ENCODE data around the gene DRD3.

DRD3 gene

DNA sequence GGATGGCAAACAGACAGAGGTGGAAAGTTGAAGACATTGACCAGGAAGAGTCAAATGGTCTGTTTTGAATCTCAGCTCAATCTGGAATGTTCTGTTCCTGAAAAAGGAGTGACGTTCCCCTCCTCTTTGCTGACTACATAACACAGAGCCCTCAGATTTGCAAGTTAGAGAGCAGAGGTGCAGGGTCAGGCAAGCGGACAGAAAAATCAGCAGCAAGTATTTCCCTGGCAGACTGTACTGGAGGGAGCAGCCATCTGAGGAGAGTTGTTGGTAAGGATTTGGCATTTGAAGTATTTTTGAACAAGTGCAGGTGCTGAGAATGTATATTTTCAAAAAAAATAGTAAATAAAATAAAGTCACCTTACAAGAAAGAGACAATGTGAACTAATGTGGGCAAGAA is 40.9 kb upstream of the DRD3 start:
- DNase-seq (ENCODE audit: extremely low spot score), result no peak
- POLR2A ChIA-PET, result no interaction called here
- TF ChIP-seq ARNT (IDR thresholded peaks at IDR 0.05) (no peak), ZNF384 (IDR thresholded peaks at IDR 0.05) (no peak), NFRKB (IDR thresholded peaks at IDR 0.05) (no peak), FOXK2 (IDR thresholded peaks at IDR 0.05) (no peak), CTBP1 (IDR thresholded peaks at IDR 0.05; ENCODE audit: borderline replicate concordance) (no peak), LEF1 (IDR thresholded peaks at IDR 0.05; ENCODE audit: borderline replicate concordance) (no peak), ELF4 (IDR thresholded peaks at IDR 0.05) (no peak), SUZ12 (IDR thresholded peaks at IDR 0.05) (no peak), TARDBP (IDR thresholded peaks at IDR 0.05) (no peak), FOXM1 (IDR thresholded peaks at IDR 0.05; ENCODE audit: borderline replicate concordance) (no peak)
- CTCF ChIA-PET, result no interaction called here

DNA sequence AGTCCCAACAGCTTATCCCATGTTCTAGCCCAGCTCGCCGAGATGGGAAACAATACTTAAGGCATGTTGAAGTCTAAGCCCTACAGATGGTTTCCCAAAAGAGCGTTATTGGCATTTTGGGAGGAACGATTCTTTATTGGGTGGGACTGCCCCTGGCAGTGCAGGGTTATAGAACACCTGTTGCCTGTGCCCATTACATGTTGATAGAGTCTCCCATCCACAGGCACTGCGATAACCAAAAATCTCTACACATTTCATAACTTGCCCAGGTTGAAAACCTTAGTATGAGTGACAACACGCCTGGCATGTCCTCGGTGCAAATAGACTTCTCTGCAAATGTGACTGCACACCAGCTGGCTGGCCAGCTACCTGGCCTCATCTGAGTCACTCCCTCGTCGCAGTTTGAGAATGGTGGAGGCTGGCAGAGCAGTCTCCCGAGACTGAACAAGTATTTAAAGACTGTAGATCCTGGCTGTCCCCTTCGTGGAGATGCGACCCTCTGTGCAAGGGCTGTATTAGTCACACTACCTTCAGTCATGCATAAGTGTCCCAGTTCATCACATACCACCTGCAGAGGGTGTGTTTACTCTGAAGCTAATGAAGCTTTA is 39.8 kb upstream of the DRD3 start:
- TF ChIP-seq L3MBTL2 (conservative IDR thresholded peaks at IDR 0.05), result no peak
- no peak for TF ChIP-seq ELF4 (IDR thresholded peaks at IDR 0.05)
- no peak for TF ChIP-seq ZNF384 (IDR thresholded peaks at IDR 0.05)
- TF ChIP-seq ARNT (IDR thresholded peaks at IDR 0.05), result no peak
- no peak for TF ChIP-seq LEF1 (IDR thresholded peaks at IDR 0.05; ENCODE audit: borderline replicate concordance)
- TF ChIP-seq NFRKB (IDR thresholded peaks at IDR 0.05), result no peak
- no peak for TF ChIP-seq HDGF (IDR thresholded peaks at IDR 0.05; ENCODE audit: borderline replicate concordance)
- TF ChIP-seq FOXK2 (IDR thresholded peaks at IDR 0.05), result no peak
- no peak for TF ChIP-seq SUZ12 (IDR thresholded peaks at IDR 0.05)
- TF ChIP-seq FOXA1 (IDR thresholded peaks at IDR 0.05), result no peak
- TF ChIP-seq, protein P1, sequence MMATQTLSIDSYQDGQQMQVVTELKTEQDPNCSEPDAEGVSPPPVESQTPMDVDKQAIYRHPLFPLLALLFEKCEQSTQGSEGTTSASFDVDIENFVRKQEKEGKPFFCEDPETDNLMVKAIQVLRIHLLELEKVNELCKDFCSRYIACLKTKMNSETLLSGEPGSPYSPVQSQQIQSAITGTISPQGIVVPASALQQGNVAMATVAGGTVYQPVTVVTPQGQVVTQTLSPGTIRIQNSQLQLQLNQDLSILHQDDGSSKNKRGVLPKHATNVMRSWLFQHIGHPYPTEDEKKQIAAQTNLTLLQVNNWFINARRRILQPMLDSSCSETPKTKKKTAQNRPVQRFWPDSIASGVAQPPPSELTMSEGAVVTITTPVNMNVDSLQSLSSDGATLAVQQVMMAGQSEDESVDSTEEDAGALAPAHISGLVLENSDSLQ (IDR thresholded peaks at IDR 0.05), result no peak
- no peak for DNase-seq (ENCODE audit: extremely low spot score)
- ChIA-PET CTCF (interaction anchor here (0.7 kb wide), 1 partner anchor 93 kb away, joined by 3 read pairs; no protein-coding TSS in a partner anchor), POLR2A (no interaction called here)

DNA sequence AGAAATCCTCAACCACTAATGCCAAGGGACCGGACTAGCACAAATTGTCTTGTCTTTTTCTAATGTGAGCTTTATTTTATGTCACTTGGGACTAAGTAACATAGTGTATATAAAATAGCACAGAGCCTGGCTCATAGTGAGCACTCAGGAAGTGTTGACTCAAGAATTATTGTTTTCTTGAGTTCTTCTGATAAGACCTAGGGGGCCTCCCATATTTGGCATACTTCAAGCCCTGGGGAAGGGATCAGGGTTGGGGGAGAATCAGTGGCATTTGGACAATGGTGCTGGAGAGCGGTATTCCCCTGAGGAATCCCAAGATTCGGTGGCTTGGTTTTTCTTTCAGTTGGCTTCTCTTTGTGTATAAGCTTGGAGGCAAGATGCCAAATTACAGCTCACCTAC is 39.2 kb upstream of the DRD3 start:
- no peak for DNase-seq (ENCODE audit: extremely low spot score)
- POLR2A ChIA-PET, result no interaction called here
- CTCF ChIA-PET, result no interaction called here
- no peak for TF ChIP-seq HDGF (IDR thresholded peaks at IDR 0.05; ENCODE audit: borderline replicate concordance)
- no peak for TF ChIP-seq BHLHE40 (IDR thresholded peaks at IDR 0.05; ENCODE audit: borderline replicate concordance)
- TF ChIP-seq FOXK2 (IDR thresholded peaks at IDR 0.05), result no peak
- no peak for TF ChIP-seq NFRKB (IDR thresholded peaks at IDR 0.05)
- TF ChIP-seq TARDBP (IDR thresholded peaks at IDR 0.05), result no peak
- no peak for TF ChIP-seq L3MBTL2 (conservative IDR thresholded peaks at IDR 0.05)

DNA sequence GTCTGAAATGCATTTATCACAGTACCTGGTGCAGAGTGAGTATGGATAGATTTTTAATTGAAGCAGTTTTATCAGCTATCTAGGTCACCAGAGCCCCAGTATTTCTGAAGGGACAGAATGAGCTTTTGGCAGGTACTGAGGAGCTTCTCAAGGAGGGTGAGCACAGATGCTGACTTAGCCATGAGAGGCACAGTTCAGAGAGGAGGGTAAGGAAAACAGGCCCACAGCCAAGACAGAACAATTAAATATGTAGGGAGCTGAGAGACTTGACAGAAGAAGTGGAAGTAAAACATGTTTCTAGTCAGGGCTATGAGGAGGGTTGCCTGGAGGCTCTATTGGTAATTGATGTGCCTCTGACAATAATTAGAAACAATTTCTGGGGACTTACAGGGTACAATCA is 38.4 kb upstream of the DRD3 start:
- ChIA-PET POLR2A (no interaction called here), CTCF (no interaction called here)
- no peak for DNase-seq (ENCODE audit: extremely low spot score)
- TF ChIP-seq NFRKB (IDR thresholded peaks at IDR 0.05), result no peak
- no peak for TF ChIP-seq CTBP1 (IDR thresholded peaks at IDR 0.05; ENCODE audit: borderline replicate concordance)

DNA sequence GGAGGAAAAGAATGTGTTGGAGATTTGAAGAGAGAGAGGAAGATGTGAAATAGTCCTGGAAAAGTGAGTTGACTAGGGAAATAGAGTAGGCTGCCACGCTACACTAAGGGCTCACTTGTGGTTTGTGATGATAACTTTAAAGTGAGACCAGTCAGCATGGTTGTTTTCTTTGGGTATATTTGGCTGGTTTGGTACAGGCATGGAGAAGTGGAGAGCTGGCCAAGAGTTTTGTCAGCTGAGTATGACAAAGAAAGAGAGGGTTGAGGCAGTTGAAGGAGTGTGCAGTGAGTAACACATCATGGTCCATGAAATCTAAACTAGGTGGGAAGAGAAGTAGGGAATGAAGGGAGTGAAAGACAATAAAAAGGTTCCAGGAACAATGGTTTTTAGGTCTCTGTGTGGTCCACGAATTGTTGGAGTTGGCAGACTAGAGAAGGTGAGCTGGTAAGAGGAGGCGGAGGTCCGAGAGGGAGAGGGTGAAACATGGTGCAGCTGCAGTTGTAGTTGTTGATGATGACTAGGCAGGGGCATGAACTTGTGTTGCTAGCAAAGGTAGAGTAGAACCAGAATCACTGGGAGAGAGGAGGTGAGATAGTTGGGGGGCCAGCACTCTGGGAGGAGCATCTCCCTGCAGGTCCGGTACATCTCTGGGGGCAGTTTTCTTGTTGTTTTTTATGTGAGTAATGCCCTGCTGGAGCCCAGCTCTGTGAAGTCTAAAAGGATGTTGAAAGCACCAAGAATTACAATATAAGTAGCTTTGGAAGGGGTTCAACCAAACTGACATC is 37.5 kb upstream of the DRD3 start:
- no peak for TF ChIP-seq NFRKB (IDR thresholded peaks at IDR 0.05)
- TF ChIP-seq SP1 (IDR thresholded peaks at IDR 0.05), result no peak
- TF ChIP-seq SUZ12 (IDR thresholded peaks at IDR 0.05), result no peak
- TF ChIP-seq ARNT (IDR thresholded peaks at IDR 0.05), result no peak
- TF ChIP-seq BHLHE40 (IDR thresholded peaks at IDR 0.05; ENCODE audit: borderline replicate concordance), result no peak
- TF ChIP-seq FOXA1 (IDR thresholded peaks at IDR 0.05), result no peak
- no peak for TF ChIP-seq LEF1 (IDR thresholded peaks at IDR 0.05; ENCODE audit: borderline replicate concordance)
- TF ChIP-seq L3MBTL2 (conservative IDR thresholded peaks at IDR 0.05), result no peak
- TF ChIP-seq ELF4 (IDR thresholded peaks at IDR 0.05), result no peak
- TF ChIP-seq FOXK2 (IDR thresholded peaks at IDR 0.05), result no peak
- TF ChIP-seq ZNF384 (IDR thresholded peaks at IDR 0.05), result no peak
- POLR2A ChIA-PET, result no interaction called here
- CTCF ChIA-PET, result no interaction called here
- DNase-seq (ENCODE audit: extremely low spot score), result no peak

DNA sequence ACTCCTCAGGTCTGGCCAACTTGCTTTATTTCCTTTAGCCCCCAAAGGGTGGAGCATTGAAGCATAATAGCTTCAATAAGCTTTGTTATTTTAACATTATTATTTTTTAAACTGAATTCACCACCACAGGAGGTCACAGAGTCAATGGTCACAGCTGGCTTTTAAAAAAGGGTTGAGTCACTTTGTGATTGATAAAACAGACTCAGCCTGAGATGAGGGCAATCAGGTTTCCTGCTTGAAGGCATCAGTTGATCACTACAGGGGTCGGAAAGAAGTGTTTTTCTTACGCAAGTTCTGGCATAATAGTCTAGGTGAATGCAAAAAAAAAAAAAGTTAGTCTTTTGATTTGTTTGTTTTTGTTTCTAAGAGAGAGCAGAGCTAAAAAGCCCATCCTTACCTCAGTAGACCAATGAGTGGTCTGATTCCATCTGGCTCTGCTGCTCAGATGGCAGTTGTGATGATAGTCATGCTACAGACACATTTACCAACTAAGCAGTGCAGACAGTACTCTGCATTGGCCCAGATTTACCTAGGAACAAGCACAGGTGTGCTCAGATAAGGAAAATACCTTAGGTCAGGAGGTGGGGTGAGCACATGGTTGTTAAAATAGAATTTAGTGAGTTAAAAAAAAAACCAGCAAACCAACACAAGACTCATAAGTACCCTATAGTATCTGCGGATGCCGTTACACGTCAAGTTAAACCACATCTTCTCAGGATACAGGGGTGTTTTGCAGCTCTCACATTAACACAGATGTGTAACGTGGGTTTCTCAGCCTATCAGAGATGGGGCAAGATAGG is 35.9 kb upstream of the DRD3 start:
- POLR2A ChIA-PET, result no interaction called here
- DNase-seq (ENCODE audit: extremely low spot score), result no peak
- CTCF ChIA-PET, result interaction anchor here (0.9 kb wide), 1 partner anchor 76 kb away, joined by 3 read pairs; no protein-coding TSS in a partner anchor
- no peak for TF ChIP-seq SP1 (IDR thresholded peaks at IDR 0.05)
- TF ChIP-seq CTBP1 (IDR thresholded peaks at IDR 0.05; ENCODE audit: borderline replicate concordance), result no peak
- TF ChIP-seq ARNT (IDR thresholded peaks at IDR 0.05), result no peak
- TF ChIP-seq L3MBTL2 (conservative IDR thresholded peaks at IDR 0.05), result no peak
- TF ChIP-seq HDGF (IDR thresholded peaks at IDR 0.05; ENCODE audit: borderline replicate concordance), result no peak
- TF ChIP-seq, protein P1 (IDR thresholded peaks at IDR 0.05), result no peak
- no peak for TF ChIP-seq NFRKB (IDR thresholded peaks at IDR 0.05)
- TF ChIP-seq BHLHE40 (IDR thresholded peaks at IDR 0.05; ENCODE audit: borderline replicate concordance), result no peak
- no peak for TF ChIP-seq SUZ12 (IDR thresholded peaks at IDR 0.05)
- no peak for TF ChIP-seq LEF1 (IDR thresholded peaks at IDR 0.05; ENCODE audit: borderline replicate concordance)
- TF ChIP-seq FOXK2 (IDR thresholded peaks at IDR 0.05), result no peak
- no peak for TF ChIP-seq FOXA1 (IDR thresholded peaks at IDR 0.05)

All from HEK293T (cell line).